Astrocyte of the cerebellum (primary cell): ENCODE data around the gene TEX36.
"Not testable (repeated sequence)": the region's sequence is repeated elsewhere in the genome, so short reads cannot be mapped to it uniquely, and the experiment has no call there.

Experiments
- DNase-seq: peaks from one replicate; pipeline ENCODE4 v3.0.0-alpha.2; 2011; ENCODE audit warnings: low read depth
- H3K4me3 ChIP-seq: 2 replicates; pipeline ENCODE4 v1.5.1; 2011; ENCODE audit warnings: mild to moderate bottlenecking, low read depth, low read length, moderate library complexity
- CTCF ChIP-seq: IDR thresholded peaks from 2 replicates; pipeline ENCODE4 v1.5.1; 2012; ENCODE audit warnings: low read length, low read depth, moderate library complexity, mild to moderate bottlenecking; ENCODE audit errors: missing control alignments
- in situ Hi-C: cut with HindIII; loops from 2 replicates; pipeline ENCODE4 v1.10.0; 2017; ENCODE audit warnings: low sequenced_read_pairs

The TEX36 gene

GRCh38 chr10:125656523-125656922, 26.4 kb downstream of the TEX36 start:
- no peak for TF ChIP-seq CTCF
- no peak overlapping the region for H3K4me3 ChIP-seq
- in situ Hi-C loops, result no loop called here
- no peak for DNase-seq

- in situ Hi-C loops, DNase-seq, H3K4me3 ChIP-seq: not testable (repeated sequence)
These were observed 29.9 kb downstream of the TEX36 start for GRCh38 chr10:125653113-125653512.

GRCh38 chr10:125646311-125646710, 36.7 kb downstream of the TEX36 start:
- in situ Hi-C loops, result no loop called here
- no peak for DNase-seq
- no peak overlapping the region for H3K4me3 ChIP-seq
- no peak for TF ChIP-seq CTCF

- in situ Hi-C loops, result no loop called here
- no peak overlapping the region for H3K4me3 ChIP-seq
- TF ChIP-seq CTCF, result no peak
- no peak for DNase-seq
These were observed 41.6 kb downstream of the TEX36 start for GRCh38 chr10:125641398-125641797.

GRCh38 chr10:125640653-125641052, 42.3 kb downstream of the TEX36 start:
- TF ChIP-seq CTCF, result no peak
- DNase-seq, result no peak
- H3K4me3 ChIP-seq, result no peak overlapping the region
- in situ Hi-C loops, result no loop called here

GRCh38 chr10:125639846-125640245, 43.1 kb downstream of the TEX36 start:
- no peak for TF ChIP-seq CTCF
- H3K4me3 ChIP-seq, result no peak overlapping the region
- DNase-seq, result no peak
- in situ Hi-C loops, result no loop called here

GRCh38 chr10:125638555-125638954, 44.4 kb downstream of the TEX36 start:
- in situ Hi-C loops, result no loop called here
- no peak for TF ChIP-seq CTCF
- no peak overlapping the region for H3K4me3 ChIP-seq
- no peak for DNase-seq
